RWPE2 (cell line): ENCODE data around the gene BICRAL.

ENCODE experiments used
- ATAC-seq: fragments of 200-7000 bp; cut with Tn5 transposase; 3 replicates; pipeline ENCODE4 v1.9.1; 2021; ENCODE audit warnings: low read depth
- DNase-seq: peaks from one replicate; pipeline ENCODE4 v3.0.0-alpha.2; 2020; ENCODE audit warnings: low spot score
- H3K27ac ChIP-seq: fragments of 450-650 bp; 2 replicates; pipeline ENCODE4 v1.5.1; 2017; ENCODE audit warnings: mild to moderate bottlenecking; ENCODE audit not compliant: poor library complexity, severe bottlenecking
- H3K27me3 ChIP-seq: fragments of 250-450 bp; sonication (Bioruptor Pico); 2 replicates; pipeline ENCODE4 v1.5.1; 2021; ENCODE audit warnings: mild to moderate bottlenecking, moderate library complexity; ENCODE audit not compliant: insufficient read depth, poor library complexity, severe bottlenecking
- H3K36me3 ChIP-seq: fragments of 250-450 bp; sonication (Bioruptor Pico); 2 replicates; pipeline ENCODE4 v1.5.1; 2020; ENCODE audit warnings: low read depth, mild to moderate bottlenecking, moderate library complexity
- H3K4me1 ChIP-seq: fragments of 250-450 bp; sonication (Bioruptor Pico); 2 replicates; pipeline ENCODE4 v1.5.1; 2021; ENCODE audit warnings: mild to moderate bottlenecking, moderate library complexity; ENCODE audit not compliant: insufficient read depth, poor library complexity, severe bottlenecking
- H3K4me3 ChIP-seq: fragments of 250-450 bp; sonication (Bioruptor Pico); 2 replicates; pipeline ENCODE4 v1.5.1; 2021; ENCODE audit warnings: mild to moderate bottlenecking, moderate library complexity; ENCODE audit not compliant: severe bottlenecking
- H3K9me3 ChIP-seq: fragments of 250-450 bp; sonication (Bioruptor Pico); 2 replicates; pipeline ENCODE4 v1.5.1; 2021; ENCODE audit warnings: mild to moderate bottlenecking, moderate library complexity; ENCODE audit not compliant: severe bottlenecking
- TF ChIP-seq, protein P1 (sequence below): fragments of 450-650 bp; IDR thresholded peaks from one replicate; pipeline ENCODE4 v1.5.1; 2017; ENCODE audit warnings: mild to moderate bottlenecking, moderate library complexity; ENCODE audit not compliant: poor library complexity, severe bottlenecking

Gene BICRAL

GRCh38 chr6:42820512-42821340, 38.9 kb downstream of the BICRAL start:
- ATAC-seq, result no peak
- no peak for DNase-seq
- no peak overlapping the region for H3K27ac ChIP-seq
- H3K27me3 ChIP-seq, result no peaks in the 10 kb centered on the region
- peaks cover 7% of the 10 kb centered on the region; the same call in 1 of the 2 replicates for H3K36me3 ChIP-seq
- no peaks in the 10 kb centered on the region for H3K4me1 ChIP-seq
- H3K9me3 ChIP-seq, result no peaks in the 10 kb centered on the region
- TF ChIP-seq, protein P1, sequence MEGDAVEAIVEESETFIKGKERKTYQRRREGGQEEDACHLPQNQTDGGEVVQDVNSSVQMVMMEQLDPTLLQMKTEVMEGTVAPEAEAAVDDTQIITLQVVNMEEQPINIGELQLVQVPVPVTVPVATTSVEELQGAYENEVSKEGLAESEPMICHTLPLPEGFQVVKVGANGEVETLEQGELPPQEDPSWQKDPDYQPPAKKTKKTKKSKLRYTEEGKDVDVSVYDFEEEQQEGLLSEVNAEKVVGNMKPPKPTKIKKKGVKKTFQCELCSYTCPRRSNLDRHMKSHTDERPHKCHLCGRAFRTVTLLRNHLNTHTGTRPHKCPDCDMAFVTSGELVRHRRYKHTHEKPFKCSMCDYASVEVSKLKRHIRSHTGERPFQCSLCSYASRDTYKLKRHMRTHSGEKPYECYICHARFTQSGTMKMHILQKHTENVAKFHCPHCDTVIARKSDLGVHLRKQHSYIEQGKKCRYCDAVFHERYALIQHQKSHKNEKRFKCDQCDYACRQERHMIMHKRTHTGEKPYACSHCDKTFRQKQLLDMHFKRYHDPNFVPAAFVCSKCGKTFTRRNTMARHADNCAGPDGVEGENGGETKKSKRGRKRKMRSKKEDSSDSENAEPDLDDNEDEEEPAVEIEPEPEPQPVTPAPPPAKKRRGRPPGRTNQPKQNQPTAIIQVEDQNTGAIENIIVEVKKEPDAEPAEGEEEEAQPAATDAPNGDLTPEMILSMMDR, result no peak
- no peak overlapping the region for H3K4me3 ChIP-seq

- Histone ChIP-seq H3K27ac (no peak overlapping the region), H3K4me3 (no peak overlapping the region), H3K9me3 (no peaks in the 10 kb centered on the region), H3K27me3 (no peaks in the 10 kb centered on the region), H3K36me3 (peaks cover 7% of the 10 kb centered on the region; the same call in 1 of the 2 replicates), H3K4me1 (no peaks in the 10 kb centered on the region)
- no peak for ATAC-seq
- TF ChIP-seq, protein P1, result no peak
- no peak for DNase-seq
These were observed 39.5 kb downstream of the BICRAL start for GRCh38 chr6:42821341-42821668.

DNA sequence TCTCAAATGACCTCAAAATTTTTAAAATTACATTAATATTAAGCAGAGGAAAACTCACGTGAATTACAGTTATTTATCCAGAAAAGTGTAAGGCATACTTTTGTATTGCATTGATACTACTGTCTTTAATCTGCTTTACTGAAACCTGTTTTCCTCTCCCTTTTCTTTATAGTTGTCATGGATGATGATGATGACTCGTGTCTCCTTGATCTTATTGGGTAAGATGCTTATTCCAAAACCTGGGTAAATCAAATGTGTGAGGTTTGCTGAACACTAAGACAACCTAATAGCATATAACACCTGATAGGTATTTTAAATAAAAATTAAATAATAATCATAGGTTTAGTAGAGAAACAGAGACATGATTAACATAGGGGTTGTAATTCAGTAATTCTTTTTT, 40.0 kb downstream of the BICRAL start:
- ATAC-seq, result no peak
- TF ChIP-seq, protein P1, result no peak
- no peaks in the 10 kb centered on the region for H3K4me1 ChIP-seq

DNA sequence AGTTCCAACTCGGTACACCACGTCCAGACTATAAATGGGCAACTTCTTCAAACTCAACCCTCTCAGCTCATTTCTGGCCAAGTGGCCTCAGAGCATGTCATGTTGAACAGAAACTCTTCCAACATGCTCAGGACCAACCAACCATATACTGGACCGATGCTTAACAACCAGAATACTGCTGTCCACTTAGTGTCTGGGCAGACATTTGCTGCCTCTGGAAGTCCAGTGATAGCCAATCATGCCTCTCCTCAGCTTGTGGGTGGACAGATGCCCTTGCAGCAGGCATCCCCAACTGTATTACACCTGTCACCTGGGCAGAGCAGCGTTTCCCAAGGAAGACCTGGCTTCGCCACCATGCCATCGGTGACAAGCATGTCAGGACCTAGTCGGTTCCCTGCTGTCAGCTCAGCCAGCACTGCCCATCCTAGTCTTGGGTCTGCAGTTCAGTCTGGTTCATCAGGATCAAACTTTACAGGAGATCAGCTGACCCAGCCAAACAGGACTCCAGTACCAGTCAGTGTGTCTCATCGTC, 47.8 kb downstream of the BICRAL start:
- Histone ChIP-seq H3K9me3 (no peaks in the 10 kb centered on the region), H3K36me3 (peaks cover 15% of the 10 kb centered on the region), H3K27ac (no peak overlapping the region), H3K27me3 (no peaks in the 10 kb centered on the region), H3K4me3 (no peak overlapping the region), H3K4me1 (no peaks in the 10 kb centered on the region)
- no peak for ATAC-seq
- TF ChIP-seq, protein P1, result no peak
- DNase-seq, result no peak

More for the DNA sequence above, 40.0 kb downstream of the BICRAL start:
- H3K36me3 ChIP-seq, result peaks cover 7% of the 10 kb centered on the region; the same call in 1 of the 2 replicates
- no peak overlapping the region for H3K27ac ChIP-seq
- H3K4me3 ChIP-seq, result no peak overlapping the region
- H3K27me3 ChIP-seq, result no peaks in the 10 kb centered on the region
- H3K9me3 ChIP-seq, result no peaks in the 10 kb centered on the region
- no peak for DNase-seq

GRCh38 chr6:42831237-42831636, 49.4 kb downstream of the BICRAL start:
- TF ChIP-seq, protein P1, result no peak
- no peaks in the 10 kb centered on the region for H3K27me3 ChIP-seq
- H3K27ac ChIP-seq, result no peak overlapping the region
- no peaks in the 10 kb centered on the region for H3K4me1 ChIP-seq
- peaks cover 15% of the 10 kb centered on the region for H3K36me3 ChIP-seq
- ATAC-seq (no peak), DNase-seq (no peak)
- H3K9me3 ChIP-seq, result no peaks in the 10 kb centered on the region
- H3K4me3 ChIP-seq, result no peak overlapping the region
